RPMI7951 (cell line): ENCODE data around the gene CLCN7. TPM values are rescaled to one million over a fixed set of nuclear protein-coding genes. Genes with fewer than 3 reads are reported as not detected.

Experiments used
- DNase-seq: peaks from one replicate; pipeline ENCODE4 v3.0.0-alpha.2; 2012; ENCODE audit warnings: low read depth
- total RNA-seq: library from RNA; depleted of rRNA; stranded (reverse); fragments of >200 nt; shearing (Covaris generic); gene quantifications from 2 replicates; pipeline ENCODE4 v1.2.3, GENCODE V29; 2014; rRNA removed

CLCN7 gene
- total RNA-seq, 1 experiment from 2014 or later: 38.6 TPM

DNA sequence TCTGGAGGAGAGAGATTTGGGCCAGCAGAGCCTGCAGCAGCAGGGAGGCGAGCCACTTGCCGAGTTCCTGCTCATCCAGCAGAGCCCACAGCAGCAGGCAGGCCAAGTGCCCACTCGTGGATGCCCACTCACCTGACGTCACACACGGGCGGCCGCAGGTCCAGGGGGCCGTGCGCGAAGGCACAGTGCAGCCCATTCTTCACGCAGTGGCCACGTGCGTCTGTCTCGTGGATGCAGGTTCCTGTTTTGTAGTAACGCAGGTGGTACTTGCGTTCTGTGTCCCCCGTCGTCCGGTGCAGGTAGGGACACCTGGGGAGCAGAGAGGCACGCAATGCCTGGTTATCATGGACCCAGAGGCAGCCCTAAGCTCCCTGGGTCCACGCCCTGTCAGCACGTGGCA is 71.8 kb downstream of the CLCN7 start:
- DNase-seq: no peak

DNA sequence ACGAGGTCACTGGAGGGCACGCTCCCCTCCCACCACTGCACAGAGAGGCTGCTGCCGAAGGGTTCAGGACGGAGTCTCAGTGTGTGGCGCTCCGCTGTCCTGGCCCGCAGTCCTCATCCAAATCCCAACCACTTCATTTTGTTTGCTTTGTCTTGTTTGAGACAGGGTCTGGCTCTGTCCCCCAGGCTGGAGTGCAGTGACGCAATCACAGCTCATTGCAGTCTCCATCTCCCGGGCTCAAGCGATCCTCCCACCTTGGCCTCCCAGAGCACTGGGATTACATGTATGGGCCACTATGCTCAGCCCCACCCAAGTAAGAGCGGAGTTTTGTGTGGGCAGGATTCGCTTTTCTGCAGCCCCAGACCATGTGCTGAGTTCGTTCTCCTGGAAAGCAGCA is 73.1 kb downstream of the CLCN7 start:
- DNase-seq: no peak

DNA sequence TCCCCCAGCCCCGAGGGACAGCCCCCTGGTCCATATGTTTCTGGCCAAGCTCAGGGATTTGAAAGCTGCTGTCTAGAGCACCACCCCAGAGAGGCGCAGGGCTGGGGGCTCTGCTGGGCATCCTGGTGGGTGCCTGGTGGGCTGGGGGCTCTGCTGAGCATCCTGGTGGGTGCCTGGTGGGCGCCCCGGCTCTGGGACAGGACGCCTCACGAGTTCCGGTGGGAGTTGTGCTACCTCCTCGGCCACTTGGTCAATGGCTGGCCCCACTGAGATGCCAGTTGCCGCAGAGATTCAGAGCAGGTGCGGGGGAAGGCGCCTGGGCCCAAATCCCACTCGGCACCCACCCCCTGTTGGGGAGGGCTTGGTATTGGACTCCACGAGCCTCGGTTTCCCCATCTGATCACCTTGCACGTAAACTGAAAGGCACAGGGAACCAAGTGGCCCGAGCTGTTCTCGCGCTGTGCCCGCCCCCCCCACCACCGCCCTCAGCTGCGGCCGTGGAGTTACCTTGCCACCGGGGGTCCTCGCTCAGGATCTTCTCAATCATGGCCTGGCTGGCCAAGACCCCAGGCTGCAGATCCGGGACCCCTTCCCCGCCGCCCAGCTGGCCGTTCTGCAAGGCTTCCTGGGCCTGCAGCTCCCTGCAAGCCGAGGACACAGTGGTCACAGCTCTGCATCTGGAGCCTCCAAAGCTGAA is 73.6 kb downstream of the CLCN7 start:
- DNase-seq: no peak

DNA sequence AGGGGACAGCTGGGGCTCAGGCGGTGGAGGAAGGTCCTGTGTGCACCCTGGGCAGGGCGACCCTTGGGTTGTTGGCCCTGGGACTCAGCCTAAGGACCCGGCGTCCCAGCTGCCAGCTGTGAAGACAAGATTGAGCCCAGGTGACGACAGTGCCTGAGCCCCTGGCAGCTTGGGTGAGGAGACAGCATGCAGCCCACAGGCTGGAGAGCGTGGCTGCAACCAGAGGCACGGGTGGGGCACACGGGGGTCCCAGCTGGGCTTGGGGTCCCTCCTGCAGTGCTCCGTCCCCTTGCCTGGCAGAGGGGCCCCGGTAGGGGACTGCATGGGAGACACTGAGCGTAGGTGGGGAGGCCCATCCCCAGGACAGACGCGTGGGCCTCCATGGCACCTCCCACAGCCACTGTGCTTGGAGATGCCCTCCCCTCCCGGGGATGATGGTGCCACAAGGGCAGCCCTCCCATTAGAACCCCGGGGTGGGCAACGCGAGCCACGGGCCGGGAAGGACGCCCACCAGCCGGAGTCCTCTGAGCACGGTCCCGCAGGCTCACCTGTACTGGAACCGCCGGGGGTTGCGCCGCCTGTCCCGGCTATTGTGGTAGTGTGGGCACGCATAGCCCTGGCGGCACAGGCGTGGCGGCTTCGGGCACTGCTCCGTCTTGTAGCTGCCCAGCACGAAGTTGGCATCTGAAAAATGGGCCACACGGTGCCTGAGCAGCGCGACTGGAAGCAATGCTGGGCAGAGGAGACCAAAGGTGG is 75.8 kb downstream of the CLCN7 start:
- no peak for DNase-seq

DNA sequence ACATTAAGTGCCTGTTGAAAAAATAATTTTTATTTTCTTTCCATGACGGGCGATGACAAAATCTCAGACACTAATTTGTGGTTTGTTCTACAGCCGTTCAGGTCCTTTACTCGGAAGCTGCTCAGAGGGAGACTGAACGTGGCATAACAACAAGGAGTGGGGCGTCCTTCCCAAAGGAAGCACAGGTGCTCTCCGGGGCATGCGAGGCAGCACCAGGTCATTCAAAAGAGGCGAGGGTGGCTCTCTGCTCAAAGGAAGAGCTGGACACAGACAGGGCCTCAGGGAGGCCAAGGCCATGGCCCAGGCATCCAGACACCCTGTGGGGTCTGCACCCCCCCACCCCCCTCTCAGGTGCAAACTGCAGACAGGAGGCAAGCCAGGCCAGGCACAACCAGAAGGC is 76.5 kb downstream of the CLCN7 start:
- DNase-seq: no peak

DNA sequence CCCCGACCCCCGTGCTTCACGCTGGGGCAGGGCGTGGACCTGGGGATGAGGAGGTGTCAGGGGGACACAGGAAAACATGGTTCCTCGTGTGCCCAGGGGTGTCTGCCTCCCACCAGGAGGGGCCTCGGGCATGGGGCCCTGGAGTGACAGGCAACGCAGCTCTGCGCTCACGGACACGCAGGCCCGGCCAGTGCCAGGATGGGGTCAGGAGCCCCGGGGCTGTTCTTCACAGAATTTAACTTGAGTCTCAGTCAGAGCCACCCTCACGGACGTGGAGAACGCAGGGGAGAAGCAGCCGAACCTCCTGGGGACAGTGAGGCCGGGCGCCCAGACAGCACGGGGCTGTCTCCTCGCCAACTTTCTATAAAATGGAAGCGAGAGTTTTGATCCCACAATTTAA is 77.0 kb downstream of the CLCN7 start:
- DNase-seq: no peak

DNA sequence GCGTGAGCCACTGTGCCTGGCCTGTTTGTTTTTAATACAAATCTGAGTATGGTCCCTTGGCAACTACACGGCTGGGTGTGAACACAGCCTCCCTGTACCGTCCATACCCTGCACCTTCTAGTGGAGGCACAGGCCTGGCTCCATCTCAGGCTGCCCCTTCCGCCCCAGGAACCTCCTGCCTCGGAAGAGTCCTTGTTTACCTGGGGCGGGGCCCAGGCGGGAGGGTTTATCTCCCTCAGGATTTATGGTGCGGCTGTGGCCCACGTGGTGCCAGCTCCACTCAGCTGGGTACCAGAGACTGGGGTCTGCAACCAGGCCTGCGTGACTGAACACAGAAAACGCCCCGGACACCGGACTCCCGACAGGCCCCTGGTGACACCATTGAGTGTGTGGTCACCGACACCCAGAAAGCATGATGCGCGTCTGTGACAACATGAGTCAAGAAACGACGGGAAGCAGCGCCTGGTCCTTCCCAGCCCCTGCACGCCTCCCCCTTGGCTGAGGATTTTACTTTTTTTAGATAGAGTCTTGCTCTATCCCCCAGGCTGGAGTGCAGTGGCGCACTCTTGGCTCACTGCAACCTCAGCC is 79.3 kb downstream of the CLCN7 start:
- DNase-seq: no peak

Other genes with a start within 250 kb of the CLCN7 start
- gene TPSG1, start 249.8 kb downstream of the CLCN7 start, total RNA-seq: 0.24 TPM in 1 of 2 replicates, not detected in the other
- gene TPSB2, start 244.8 kb downstream of the CLCN7 start, total RNA-seq: not detected in 2 replicates
- gene TPSAB1, start 234.3 kb downstream of the CLCN7 start, total RNA-seq: 0.39 and 0.72 TPM in 2 replicates
- gene TPSD1, start 219.0 kb downstream of the CLCN7 start, total RNA-seq: not detected in 2 replicates
- 50.4 and 53.6 TPM in 2 replicates for gene UBE2I, start 165.4 kb downstream of the CLCN7 start, total RNA-seq
- 1.2 and 2.4 TPM in 2 replicates for gene BAIAP3, start 141.4 kb downstream of the CLCN7 start, total RNA-seq
- gene TSR3, start 123.2 kb downstream of the CLCN7 start, total RNA-seq: 50.0 and 65.5 TPM in 2 replicates
- 27.8 and 42.1 TPM in 2 replicates for gene GNPTG, start 123.1 kb downstream of the CLCN7 start, total RNA-seq
- gene UNKL, start 60.3 kb downstream of the CLCN7 start, total RNA-seq: 4.8 and 8.8 TPM in 2 replicates
- gene UQCC4, start 54.3 kb downstream of the CLCN7 start, total RNA-seq: 25.1 and 30.1 TPM in 2 replicates
- gene PERCC1, start 44.0 kb downstream of the CLCN7 start, total RNA-seq: not detected in 2 replicates
- not detected in 2 replicates for gene CCDC154, start 30.5 kb downstream of the CLCN7 start, total RNA-seq
- not detected in 2 replicates for gene PTX4, start 13.9 kb upstream of the CLCN7 start, total RNA-seq
- gene TELO2, start 18.3 kb upstream of the CLCN7 start, total RNA-seq: 9.0 and 12.8 TPM in 2 replicates
- not detected in 2 replicates for gene TMEM204, start 58.6 kb upstream of the CLCN7 start, total RNA-seq
- gene IFT140, start 137.0 kb upstream of the CLCN7 start, total RNA-seq: 4.9 and 9.4 TPM in 2 replicates
- 3.2 and 4.7 TPM in 2 replicates for gene CRAMP1, start 137.3 kb upstream of the CLCN7 start, total RNA-seq
- 140 and 148 TPM in 2 replicates for gene JPT2, start 203.3 kb upstream of the CLCN7 start, total RNA-seq
- gene MAPK8IP3, start 231.2 kb upstream of the CLCN7 start, total RNA-seq: 6.7 and 16.3 TPM in 2 replicates